K562 (cell line): ENCODE measurements around the gene RINL. TPM values are rescaled to one million over a fixed set of nuclear protein-coding genes. Genes with fewer than 3 reads are reported as not detected.

ENCODE experiments used
- ATAC-seq: fragments of 200-7000 bp; cut with Tn5 transposase; 3 replicates; pipeline ENCODE4 v1.9.1; 2020; ENCODE audit warnings: moderate library complexity
- BruUV-seq: library from RNA; stranded (reverse); fragments of 400-500 nt; replicated peaks from 2 replicates; lab custom pipeline; 2021; lab: Mats Ljungman, UMichigan
- CTCF ChIA-PET: fragments of 300-600 bp; formaldehyde crosslinking; extraction: SDS; loops from one replicate; lab custom pipeline; 2021; ENCODE audit warnings: low intra/inter-chr PET ratio; lab: Yijun Ruan, JAX
- POLR2A ChIA-PET: fragments of 300-600, 350-650 bp; sonication (Branson Sonifier 250); formaldehyde crosslinking; extraction: SDS; loops from one replicate; lab custom pipeline; 2021; ENCODE audit warnings: antibody characterized with exemption, inconsistent platforms; lab: Yijun Ruan, JAX
- DNase-seq, 4 experiments: peaks; one replicate each; pipeline versions ENCODE4 v3.0.0 to v3.0.0-alpha.2; 2011 to 2018; ENCODE audit warnings: low spot score in 3 of 4, mixed read lengths in 3 of 4; ENCODE audit errors: extremely low read depth in 1 of 4
- FAIRE-seq: peaks from 2 replicates; lab custom pipeline; 2011; peaks lifted over from hg19 to GRCh38; lab: Jason Lieb, UNC
- H2AFZ ChIP-seq: 2 replicates; pipeline ENCODE4 v1.6.0; 2011; ENCODE audit warnings: low read depth, low read length, control low read depth, inconsistent platforms
- H3K27ac ChIP-seq: fragments of 200-600 bp; 3 replicates; pipeline ENCODE4 v1.8.0; 2011; ENCODE audit warnings: low read depth, mild to moderate bottlenecking, control low read depth, inconsistent platforms, low read length, moderate library complexity, mixed read lengths; ENCODE audit errors: extremely low read depth
- H3K27me3 ChIP-seq, 2 experiments: fragments of 300-600 bp in 1 of 2; 2 replicates in 1 of 2; 3 replicates in 1 of 2; pipeline versions ENCODE4 v1.6.0 to v1.8.0; 2011; ENCODE audit warnings: inconsistent platforms in 2 of 2, low read length in 2 of 2, mild to moderate bottlenecking in 1 of 2, mixed read lengths in 1 of 2, moderate library complexity in 1 of 2; ENCODE audit not compliant: control insufficient read depth in 2 of 2, insufficient read depth in 2 of 2
- H3K36me3 ChIP-seq: fragments of 300-600 bp; 3 replicates; pipeline ENCODE4 v1.8.0; 2011; ENCODE audit warnings: mild to moderate bottlenecking, low read length, inconsistent platforms; ENCODE audit not compliant: control insufficient read depth, insufficient read depth
- H3K4me1 ChIP-seq, 2 experiments: fragments of 200-600 bp in 1 of 2; replicated peaks in 1 of 2; 2 replicates in 1 of 2; 3 replicates in 1 of 2; pipeline versions ENCODE4 v1.5.1 to v1.8.0; 2011; ENCODE audit warnings: inconsistent platforms in 2 of 2, low read length in 2 of 2, mild to moderate bottlenecking in 1 of 2, mixed read lengths in 1 of 2, moderate library complexity in 1 of 2; ENCODE audit not compliant: control insufficient read depth in 2 of 2, insufficient read depth in 2 of 2
- H3K4me2 ChIP-seq: 2 replicates; pipeline ENCODE4 v1.6.1; 2011; ENCODE audit warnings: low read length, control low read depth, inconsistent platforms, mixed read lengths; ENCODE audit not compliant: insufficient read depth
- H3K4me3 ChIP-seq: fragments of 200-600 bp; sonication (generic), shearing (Covaris generic); 2 replicates; pipeline ENCODE4 v1.5.1; 2016; ENCODE audit warnings: control low read depth, inconsistent platforms
- H3K79me2 ChIP-seq: fragments of 200-600 bp; 3 replicates; pipeline ENCODE4 v1.8.0; 2011; ENCODE audit warnings: low read length, inconsistent platforms; ENCODE audit not compliant: control insufficient read depth, insufficient read depth
- H3K9ac ChIP-seq, 2 experiments: 2 replicates each; pipeline versions ENCODE4 v1.6.0 to v1.6.1; 2011; ENCODE audit warnings: low read depth in 2 of 2, low read length in 2 of 2, control low read depth in 1 of 2, inconsistent platforms in 1 of 2, mild to moderate bottlenecking in 1 of 2, mixed read lengths in 1 of 2; ENCODE audit not compliant: insufficient read depth in 1 of 2
- H3K9me1 ChIP-seq: one replicate; pipeline ENCODE4 v1.6.0; 2011; ENCODE audit warnings: inconsistent platforms, mild to moderate bottlenecking, low read length, moderate library complexity; ENCODE audit not compliant: control insufficient read depth, insufficient read depth
- H3K9me3 ChIP-seq: replicated peaks from 2 replicates; pipeline ENCODE4 v1.5.1; 2011; ENCODE audit warnings: low read depth, low read length, inconsistent platforms; ENCODE audit not compliant: control insufficient read depth, insufficient read depth
- H4K20me1 ChIP-seq: replicated peaks from 2 replicates; pipeline ENCODE4 v1.6.1; 2011; ENCODE audit warnings: low read length, inconsistent platforms, mixed read lengths; ENCODE audit not compliant: control insufficient read depth, insufficient read depth
- CHCHD3 ChIP-seq: fragments of 250-450 bp; sonication (Bioruptor Pico); IDR thresholded peaks from 2 replicates; pipeline ENCODE4 v2.1.2; 2022; ENCODE audit warnings: mild to moderate bottlenecking
- COPS2 ChIP-seq: fragments of 450-650 bp; conservative IDR thresholded peaks from 2 replicates; pipeline ENCODE4 v1.6.1; 2016; ENCODE audit warnings: mild to moderate bottlenecking, moderate library complexity
- ELF4 ChIP-seq: fragments of 450-650 bp; formaldehyde crosslinking; IDR thresholded peaks from 2 replicates; pipeline ENCODE4 v1.4.0; 2022; ENCODE audit warnings: missing genetic modification characterization
- NCOA6 ChIP-seq: fragments of 450-650 bp; IDR thresholded peaks from 2 replicates; pipeline ENCODE4 v1.6.1; 2017; ENCODE audit warnings: mild to moderate bottlenecking
- NR2C1 ChIP-seq, 2 experiments: fragments of 450-650 bp; IDR thresholded peaks; 2 replicates each; pipeline ENCODE4 v1.6.1; 2017; ENCODE audit warnings: mild to moderate bottlenecking in 2 of 2, antibody characterized with exemption in 1 of 2, inconsistent platforms in 1 of 2, missing compliant biosample characterization in 1 of 2, missing genetic modification characterization in 1 of 2
- RBFOX2 ChIP-seq: fragments of 200-400 bp; formaldehyde crosslinking; IDR thresholded peaks from 2 replicates; pipeline ENCODE4 v1.6.1; 2017; ENCODE audit warnings: low read depth, mild to moderate bottlenecking, low read length, moderate library complexity
- XRCC4 ChIP-seq: IDR thresholded peaks from one replicate; pipeline ENCODE4 v1.6.1; 2011; ENCODE audit not compliant: insufficient read depth, insufficient read length; ENCODE audit errors: extremely low read depth
- ZKSCAN8 ChIP-seq: fragments of 200-800 bp; sonication (Bioruptor generic); IDR thresholded peaks from 2 replicates; pipeline ENCODE4 v1.6.1; 2016; ENCODE audit warnings: missing genetic modification characterization, missing compliant biosample characterization
- WGBS: fragments of 100-300 bp; shearing (Covaris generic); methylation state at CpG from one replicate; pipeline ENCODE4 v1.1.6; 2016; ENCODE audit warnings: low coverage, mixed read lengths; ENCODE audit not compliant: insufficient coverage; ENCODE audit errors: missing lambda C conversion rate; 5-methylcytosine and 5-hydroxymethylcytosine counted together
- in situ Hi-C: fragments of 300-500 bp; cut with MboI; formaldehyde crosslinking; loops from 4 replicates; pipeline ENCODE4 v1.15.0; 2018; ENCODE audit warnings: inconsistent platforms, mixed read lengths
- intact Hi-C: fragments of 100-400 bp; cut with micrococcal nuclease; formaldehyde crosslinking; loops from 2 replicates; pipeline ENCODE4 v1.14.2; 2022
- polyA plus RNA-seq, 8 experiments: library from polyadenylated mRNA; depleted of rRNA in 4 of 8; stranded (reverse) in 5 of 8; unstranded in 3 of 8; fragments of >200 nt; fragmentation: Nextera tagmentation in 2 of 8; fragmentation: Illumina TruSeq in 1 of 8; extraction: Ambion mirVana in 2 of 8; extraction: Trizol in 1 of 8; gene quantifications; 2 replicates each; pipeline versions ENCODE4 v1.2.1 to v1.2.3, GENCODE V29; 2011 to 2014; ENCODE audit warnings: inconsistent platforms in 1 of 8, missing spikeins in 1 of 8
- total RNA-seq, 7 experiments: library from RNA; depleted of rRNA in 6 of 7; stranded (reverse); fragments of >200 nt in 6 of 7; fragmentation: Illumina TruSeq in 2 of 7; extraction: Trizol in 2 of 7; gene quantifications; 2 replicates each; pipeline versions ENCODE4 v1.2.1 to v1.2.3, GENCODE V29; 2011 to 2021; ENCODE audit warnings: low replicate concordance in 1 of 7
- TF ChIP-seq, protein P1 (sequence below), 2 experiments: fragments of 250-450 bp in 1 of 2; fragments of 450-650 bp in 1 of 2; sonication (Bioruptor Pico) in 1 of 2; IDR thresholded peaks; 2 replicates each; pipeline versions ENCODE4 v1.6.1 to v1.8.0; 2016 to 2021; ENCODE audit warnings: mild to moderate bottlenecking in 2 of 2, moderate library complexity in 2 of 2, missing compliant biosample characterization in 1 of 2, missing genetic modification characterization in 1 of 2
- TF ChIP-seq, protein P2 (sequence below): fragments of 450-650 bp; formaldehyde crosslinking; IDR thresholded peaks from 2 replicates; pipeline ENCODE4 v1.4.0; 2020; ENCODE audit warnings: mild to moderate bottlenecking, moderate library complexity
- TF ChIP-seq, protein P3 (sequence below): fragments of 450-650 bp; formaldehyde crosslinking; conservative IDR thresholded peaks from 2 replicates; pipeline ENCODE4 v1.4.0; 2022; ENCODE audit warnings: mild to moderate bottlenecking, missing genetic modification characterization

Gene RINL
- total and polyA plus RNA-seq, 9 of the 15 experiments (the other 6 are each of a cell fraction or from before 2014, with no cell fraction given), result 0.82 to 10.9 (median 4.9) TPM

DNA sequence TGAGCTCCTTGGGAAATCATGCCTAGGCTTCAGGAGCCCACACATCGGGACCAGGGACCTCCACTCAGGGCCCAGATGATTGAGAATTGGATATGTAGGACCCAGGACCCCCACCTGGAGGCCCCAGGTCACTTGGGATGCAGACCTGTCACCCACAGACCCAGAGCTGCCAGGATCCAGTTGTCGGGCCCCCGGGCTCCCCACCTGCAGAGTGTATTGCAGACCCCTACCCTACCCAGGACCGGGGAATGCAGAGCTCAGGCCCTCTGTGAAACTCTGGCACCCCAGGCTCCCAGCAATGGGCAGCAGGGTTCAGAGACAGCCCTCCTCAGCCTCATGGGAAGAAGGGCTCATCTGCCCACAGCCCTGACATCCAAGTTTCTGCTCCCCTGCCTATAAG lies 27.5 kb upstream of the RINL start (continued):
- TF ChIP-seq NCOA6, result no peak
- TF ChIP-seq, all 486 proteins: peak for 0

DNA sequence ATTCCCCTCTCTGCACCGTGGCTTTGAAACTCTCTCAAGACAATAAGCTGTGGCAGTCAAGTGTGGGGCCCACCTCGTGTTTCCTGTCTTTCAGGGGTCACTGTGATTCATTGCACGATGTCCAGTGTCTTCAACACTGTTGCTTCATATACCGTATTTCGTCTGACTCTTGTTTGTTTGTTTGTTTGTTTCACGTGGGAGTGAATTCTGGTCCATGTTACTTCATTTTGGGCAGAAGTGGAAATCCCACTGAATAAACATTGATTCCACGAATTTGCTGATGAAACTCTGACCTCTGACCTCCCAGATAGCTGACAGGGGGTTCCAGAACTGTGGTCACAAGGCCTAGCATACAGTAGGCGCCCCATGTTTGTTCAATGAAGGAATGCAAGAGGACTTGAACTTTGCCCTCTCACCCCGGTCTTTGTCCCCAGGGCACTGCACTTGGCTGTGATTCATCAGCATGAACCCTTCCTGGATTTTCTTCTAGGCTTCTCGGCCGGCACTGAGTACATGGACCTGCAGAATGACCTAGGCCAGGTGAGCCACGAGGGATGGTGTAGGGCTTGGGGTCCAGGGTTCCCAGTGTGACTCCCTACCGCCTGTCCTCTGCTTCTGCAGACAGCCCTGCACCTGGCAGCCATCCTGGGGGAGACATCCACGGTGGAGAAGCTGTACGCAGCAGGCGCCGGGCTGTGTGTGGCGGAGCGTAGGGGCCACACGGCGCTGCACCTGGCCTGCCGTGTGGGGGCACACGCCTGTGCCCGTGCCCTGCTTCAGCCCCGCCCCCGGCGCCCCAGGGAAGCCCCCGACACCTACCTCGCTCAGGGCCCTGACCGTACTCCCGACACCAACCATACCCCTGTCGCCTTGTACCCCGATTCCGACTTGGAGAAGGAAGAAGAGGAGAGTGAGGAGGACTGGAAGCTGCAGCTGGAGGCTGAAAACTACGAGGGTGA lies 26.8 kb upstream of the RINL start:
- BruUV-seq, result no TSS peak
- in situ Hi-C loops, result no loop called here
- no peak for FAIRE-seq
- Histone ChIP-seq H4K20me1 (no peaks in the 10 kb centered on the region), H3K36me3 (peaks cover 31% of the 10 kb centered on the region; the same call in 1 of the 3 replicates), H3K27ac (no peak overlapping the region), H3K4me3 (no peak overlapping the region), H3K27me3 (no peaks in the 10 kb centered on the region), H3K79me2 (peaks cover 19% of the 10 kb centered on the region), H3K9me3 (no peaks in the 10 kb centered on the region), H3K9me1 (no peaks in the 10 kb centered on the region), H3K9ac (no peak overlapping the region; a peak in 1 of 4 replicates), H3K4me1 (peaks cover 0 to 19% of the 10 kb centered on the region in 2 experiments; a peak in 3 of 5 replicates), H2AFZ (no peak overlapping the region), H3K4me2 (no peak overlapping the region)
- 79% methylated on average over 23 of the region's 35 CpGs for WGBS
- no peak for ATAC-seq
- CTCF ChIA-PET, result no interaction called here
- DNase-seq, result no peak
- intact Hi-C loops, result no loop called here
- POLR2A ChIA-PET, result interaction anchor here (0.6 to 0.8 kb wide), 2 partner anchors 10 to 798 kb away, joined by 3 read pairs; no protein-coding TSS in a partner anchor
- TF ChIP-seq RBFOX2 (peak; percentile 26; the same call in 1 of the 2 replicates), CHCHD3 (CRISPR knock-in tag) (no peak), ELF4 (no peak), COPS2 (no peak), XRCC4 (no peak), ZKSCAN8 (CRISPR knock-in tag) (peak; percentile 87), NR2C1 (IDR thresholded peaks at IDR 0.05) (peak; percentile 53; the same call in 1 of the 2 replicates), NR2C1 (tag; IDR thresholded peaks at IDR 0.05) (0 out of 2 replicates have a peak, but pooled peaks have one; percentile 57)
- TF ChIP-seq, protein P1, sequence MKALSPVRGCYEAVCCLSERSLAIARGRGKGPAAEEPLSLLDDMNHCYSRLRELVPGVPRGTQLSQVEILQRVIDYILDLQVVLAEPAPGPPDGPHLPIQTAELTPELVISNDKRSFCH (CRISPR knock-in tag; IDR thresholded peaks at IDR 0.05), result no peak
- TF ChIP-seq, protein P1 (tag; IDR thresholded peaks at IDR 0.05), result no peak
- TF ChIP-seq, protein P2, sequence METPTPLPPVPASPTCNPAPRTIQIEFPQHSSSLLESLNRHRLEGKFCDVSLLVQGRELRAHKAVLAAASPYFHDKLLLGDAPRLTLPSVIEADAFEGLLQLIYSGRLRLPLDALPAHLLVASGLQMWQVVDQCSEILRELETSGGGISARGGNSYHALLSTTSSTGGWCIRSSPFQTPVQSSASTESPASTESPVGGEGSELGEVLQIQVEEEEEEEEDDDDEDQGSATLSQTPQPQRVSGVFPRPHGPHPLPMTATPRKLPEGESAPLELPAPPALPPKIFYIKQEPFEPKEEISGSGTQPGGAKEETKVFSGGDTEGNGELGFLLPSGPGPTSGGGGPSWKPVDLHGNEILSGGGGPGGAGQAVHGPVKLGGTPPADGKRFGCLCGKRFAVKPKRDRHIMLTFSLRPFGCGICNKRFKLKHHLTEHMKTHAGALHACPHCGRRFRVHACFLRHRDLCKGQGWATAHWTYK, result no peak
- TF ChIP-seq, protein P3, sequence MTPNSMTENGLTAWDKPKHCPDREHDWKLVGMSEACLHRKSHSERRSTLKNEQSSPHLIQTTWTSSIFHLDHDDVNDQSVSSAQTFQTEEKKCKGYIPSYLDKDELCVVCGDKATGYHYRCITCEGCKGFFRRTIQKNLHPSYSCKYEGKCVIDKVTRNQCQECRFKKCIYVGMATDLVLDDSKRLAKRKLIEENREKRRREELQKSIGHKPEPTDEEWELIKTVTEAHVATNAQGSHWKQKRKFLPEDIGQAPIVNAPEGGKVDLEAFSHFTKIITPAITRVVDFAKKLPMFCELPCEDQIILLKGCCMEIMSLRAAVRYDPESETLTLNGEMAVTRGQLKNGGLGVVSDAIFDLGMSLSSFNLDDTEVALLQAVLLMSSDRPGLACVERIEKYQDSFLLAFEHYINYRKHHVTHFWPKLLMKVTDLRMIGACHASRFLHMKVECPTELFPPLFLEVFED, result no peak
